ENCODE measurements around the gene SUN3. TPM values are rescaled to one million over a fixed set of nuclear protein-coding genes. Genes with fewer than 3 reads are reported as not detected.
A peak's percentile ranks its signal among the peaks of the same experiment; 100 is the strongest.

SUN3 gene
- total and polyA plus RNA-seq, 2 experiments from 2014 or later: 0.43 TPM; not detected in 1

GRCh38 chr7:47973739-47974138 lies 55.2 kb downstream of the SUN3 start:
- Histone ChIP-seq H3K9me3 (ENCODE audit: low read depth) (no peaks in the 10 kb centered on the region), H3K4me1 (ENCODE audit: low read depth) (peaks cover 5% of the 10 kb centered on the region), H3K27me3 (no peaks in the 10 kb centered on the region), H3K36me3 (peaks cover 41% of the 10 kb centered on the region), H3K27ac (no peak overlapping the region), H3K4me3 (no peak overlapping the region)
- TF ChIP-seq CTCF (IDR thresholded peaks at IDR 0.05; ENCODE audit: low read depth, low read length): no peak
- DNase-seq (ENCODE audit: low read depth in 1 of 2, low spot score in 1 of 2): no peak

GRCh38 chr7:47970761-47971160 lies 58.1 kb downstream of the SUN3 start:
- Histone ChIP-seq H3K4me3 (no peak overlapping the region), H3K27ac (no peak overlapping the region), H3K27me3 (no peaks in the 10 kb centered on the region), H3K9me3 (ENCODE audit: low read depth) (no peaks in the 10 kb centered on the region), H3K36me3 (peaks cover 31% of the 10 kb centered on the region), H3K4me1 (ENCODE audit: low read depth) (no peaks in the 10 kb centered on the region)
- DNase-seq (ENCODE audit: low read depth in 1 of 2, low spot score in 1 of 2): no peak
- no peak for TF ChIP-seq CTCF (IDR thresholded peaks at IDR 0.05; ENCODE audit: low read depth, low read length)

GRCh38 chr7:47968847-47969774 lies 59.8 kb downstream of the SUN3 start:
- H3K27ac ChIP-seq: no peak overlapping the region
- no peaks in the 10 kb centered on the region for H3K4me1 ChIP-seq (ENCODE audit: low read depth)
- no peaks in the 10 kb centered on the region for H3K9me3 ChIP-seq (ENCODE audit: low read depth)
- no peak overlapping the region for H3K4me3 ChIP-seq
- peak; percentile 78 to 81 for DNase-seq (ENCODE audit: low read depth in 1 of 2, low spot score in 1 of 2)
- peaks cover 27% of the 10 kb centered on the region for H3K36me3 ChIP-seq
- peak; percentile 96 for TF ChIP-seq CTCF (IDR thresholded peaks at IDR 0.05; ENCODE audit: low read depth, low read length)
- no peaks in the 10 kb centered on the region for H3K27me3 ChIP-seq

GRCh38 chr7:47967708-47968107 lies 61.2 kb downstream of the SUN3 start:
- no peak for TF ChIP-seq CTCF (IDR thresholded peaks at IDR 0.05; ENCODE audit: low read depth, low read length)

GRCh38 chr7:47967123-47967522 lies 61.8 kb downstream of the SUN3 start:
- Histone ChIP-seq H3K27me3 (no peaks in the 10 kb centered on the region), H3K4me1 (ENCODE audit: low read depth) (no peaks in the 10 kb centered on the region), H3K36me3 (peaks cover 36% of the 10 kb centered on the region), H3K9me3 (ENCODE audit: low read depth) (no peaks in the 10 kb centered on the region), H3K4me3 (no peak overlapping the region), H3K27ac (no peak overlapping the region)
- no peak for TF ChIP-seq CTCF (IDR thresholded peaks at IDR 0.05; ENCODE audit: low read depth, low read length)
- DNase-seq (ENCODE audit: low read depth in 1 of 2, low spot score in 1 of 2): no peak

More at GRCh38 chr7:47967708-47968107, 61.2 kb downstream of the SUN3 start:
- Histone ChIP-seq H3K9me3 (ENCODE audit: low read depth) (no peaks in the 10 kb centered on the region), H3K4me3 (no peak overlapping the region), H3K27ac (no peak overlapping the region), H3K36me3 (peaks cover 33% of the 10 kb centered on the region), H3K27me3 (no peaks in the 10 kb centered on the region), H3K4me1 (ENCODE audit: low read depth) (no peaks in the 10 kb centered on the region)
- no peak for DNase-seq (ENCODE audit: low read depth in 1 of 2, low spot score in 1 of 2)
